Breast epithelium (tissue), 4 donors: ENCODE measurements around the gene GNB1. TPM values are rescaled to one million over a fixed set of nuclear protein-coding genes. Genes with fewer than 3 reads are reported as not detected.

Experiments used
- DNase-seq, 2 donors: peaks; one replicate each; pipeline ENCODE4 v3.0.0-alpha.2; 2019; ENCODE audit warnings: low spot score in 2 of 2
- H3K27ac ChIP-seq, 2 donors: fragments of 200-600 bp; sonication (generic) in 1 of 2; one replicate each; pipeline ENCODE4 v1.5.1; 2016 to 2019; ENCODE audit warnings: mild to moderate bottlenecking in 1 of 2
- H3K27me3 ChIP-seq, 2 donors: fragments of 200-600 bp; sonication (generic) in 1 of 2; one replicate each; pipeline versions ENCODE4 v1.5.1 to v1.6.0; 2017 to 2019; ENCODE audit warnings: control low read depth in 1 of 2, mild to moderate bottlenecking in 1 of 2
- H3K36me3 ChIP-seq: fragments of 200-600 bp; one replicate; pipeline ENCODE4 v1.5.1; 2019
- H3K4me1 ChIP-seq, 2 donors: fragments of 200-600 bp; sonication (generic); one replicate each; pipeline ENCODE4 v1.5.1; 2016 to 2019; ENCODE audit warnings: control low read depth in 1 of 2
- H3K4me3 ChIP-seq, 3 donors: fragments of 200-600 bp; sonication (generic); 1 replicate in 2 of 3; 2 replicates in 1 of 3; pipeline ENCODE4 v1.5.1; 2016 to 2019; ENCODE audit warnings: mild to moderate bottlenecking in 3 of 3, moderate library complexity in 2 of 3
- H3K9me3 ChIP-seq, 2 donors: fragments of 200-600 bp; sonication (generic) in 1 of 2; one replicate each; pipeline ENCODE4 v1.5.1; 2016 to 2019; ENCODE audit warnings: control low read depth in 1 of 2
- POLR2A ChIP-seq: fragments of 450-650 bp; IDR thresholded peaks from one replicate; pipeline ENCODE4 v1.6.1; 2016; ENCODE audit warnings: antibody characterized with exemption, mild to moderate bottlenecking, moderate library complexity
- POLR2AphosphoS5 ChIP-seq, 3 donors: sonication (generic); formaldehyde crosslinking; IDR thresholded peaks; one replicate each; pipeline ENCODE4 v1.6.1; 2017; ENCODE audit warnings: antibody characterized with exemption in 3 of 3
- intact Hi-C: fragments of 100-400 bp; cut with DNase I; formaldehyde crosslinking; loops from one replicate; pipeline ENCODE4 v1.15.1; 2023; ENCODE audit warnings: low total_unique reads
- total RNA-seq, 3 donors: library from RNA; depleted of rRNA; stranded (reverse); fragments of >200 nt; gene quantifications; one replicate each; pipeline ENCODE4 v1.1.0, GENCODE V29; 2016
- TF ChIP-seq, protein P1 (sequence below), 3 donors: fragments of 450-650 bp; IDR thresholded peaks; one replicate each; pipeline ENCODE4 v1.5.1; 2016 to 2017; ENCODE audit warnings: antibody characterized with exemption in 3 of 3, mild to moderate bottlenecking in 3 of 3, moderate library complexity in 3 of 3

The GNB1 gene
- total RNA-seq, 3 donors from 2014 or later, result 108 to 138 (median 123) TPM

DNA sequence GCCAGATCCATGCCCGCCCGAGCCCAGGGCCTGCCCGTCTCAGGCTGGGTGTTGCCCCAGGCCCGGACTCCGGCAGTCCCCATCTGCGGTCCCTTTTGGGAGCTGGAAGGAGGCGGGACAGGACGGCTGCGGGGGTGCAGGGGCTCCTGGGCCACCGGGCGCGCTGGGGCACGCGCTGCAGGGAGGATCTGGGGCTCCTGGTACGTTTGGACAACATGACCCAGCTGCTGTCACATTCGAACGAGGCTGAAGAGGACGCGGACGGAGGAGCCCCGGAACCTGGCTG, 17.6 kb upstream of the GNB1 start:
- no peak for DNase-seq
- Histone ChIP-seq H3K9me3 (no peaks in the 10 kb centered on the region), H3K27ac (peak overlapping the region; percentile 93), H3K4me1 (peaks cover 6 to 7% of the 10 kb centered on the region in 2 donors), H3K36me3 (no peaks in the 10 kb centered on the region), H3K27me3 (no peaks in the 10 kb centered on the region), H3K4me3 (peak overlapping the region; percentile 59 to 94 (median 76))
- TF ChIP-seq, protein P1, sequence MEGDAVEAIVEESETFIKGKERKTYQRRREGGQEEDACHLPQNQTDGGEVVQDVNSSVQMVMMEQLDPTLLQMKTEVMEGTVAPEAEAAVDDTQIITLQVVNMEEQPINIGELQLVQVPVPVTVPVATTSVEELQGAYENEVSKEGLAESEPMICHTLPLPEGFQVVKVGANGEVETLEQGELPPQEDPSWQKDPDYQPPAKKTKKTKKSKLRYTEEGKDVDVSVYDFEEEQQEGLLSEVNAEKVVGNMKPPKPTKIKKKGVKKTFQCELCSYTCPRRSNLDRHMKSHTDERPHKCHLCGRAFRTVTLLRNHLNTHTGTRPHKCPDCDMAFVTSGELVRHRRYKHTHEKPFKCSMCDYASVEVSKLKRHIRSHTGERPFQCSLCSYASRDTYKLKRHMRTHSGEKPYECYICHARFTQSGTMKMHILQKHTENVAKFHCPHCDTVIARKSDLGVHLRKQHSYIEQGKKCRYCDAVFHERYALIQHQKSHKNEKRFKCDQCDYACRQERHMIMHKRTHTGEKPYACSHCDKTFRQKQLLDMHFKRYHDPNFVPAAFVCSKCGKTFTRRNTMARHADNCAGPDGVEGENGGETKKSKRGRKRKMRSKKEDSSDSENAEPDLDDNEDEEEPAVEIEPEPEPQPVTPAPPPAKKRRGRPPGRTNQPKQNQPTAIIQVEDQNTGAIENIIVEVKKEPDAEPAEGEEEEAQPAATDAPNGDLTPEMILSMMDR (IDR thresholded peaks at IDR 0.05), result no peak
- TF ChIP-seq POLR2A, result no peak
- no peak for TF ChIP-seq POLR2AphosphoS5 (IDR thresholded peaks at IDR 0.05)
- intact Hi-C loops, result loop anchor here (5.0 kb wide), 1 partner anchor 146 kb away; no protein-coding TSS in a partner anchor

DNA sequence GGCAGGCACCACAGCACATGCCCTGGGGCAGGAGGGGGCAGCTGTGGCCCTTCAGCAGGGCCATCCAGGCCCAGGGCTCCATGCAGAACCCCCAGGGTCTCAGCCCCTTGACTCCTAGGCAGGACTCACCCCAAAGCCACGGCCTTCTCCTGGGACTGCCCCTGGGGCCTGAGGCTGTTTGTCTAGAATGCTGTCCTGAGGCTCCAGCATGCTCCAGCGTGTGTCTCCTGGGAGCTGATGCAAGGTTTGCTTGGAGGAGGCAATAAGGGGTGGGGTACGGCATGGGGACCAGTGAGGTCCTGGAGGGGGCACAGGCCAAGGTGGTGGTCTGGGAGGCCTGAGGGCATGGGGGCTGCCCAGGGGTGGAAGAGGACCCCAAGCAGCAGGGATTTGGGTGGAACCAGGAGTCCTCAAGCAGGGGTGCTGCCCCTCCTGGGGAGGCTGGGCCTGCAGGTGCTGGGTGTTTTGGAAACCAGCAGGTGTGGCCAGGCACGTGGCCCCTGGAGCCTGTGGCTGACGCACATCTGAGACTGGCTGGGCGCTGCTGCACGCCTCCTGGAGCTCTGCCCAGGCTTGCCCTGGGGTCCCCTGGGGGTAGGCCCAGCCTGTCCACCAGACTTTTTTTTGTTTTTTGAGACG, 16.3 kb upstream of the GNB1 start:
- Histone ChIP-seq H3K36me3 (no peaks in the 10 kb centered on the region), H3K27me3 (no peaks in the 10 kb centered on the region), H3K4me3 (no peak overlapping the region), H3K27ac (no peak overlapping the region), H3K9me3 (no peaks in the 10 kb centered on the region), H3K4me1 (peaks cover 6 to 7% of the 10 kb centered on the region in 2 donors)
- no peak for TF ChIP-seq POLR2AphosphoS5 (IDR thresholded peaks at IDR 0.05)
- TF ChIP-seq, protein P1 (IDR thresholded peaks at IDR 0.05), result no peak
- TF ChIP-seq POLR2A, result no peak
- intact Hi-C loops, result loop anchor here (5.0 kb wide), 1 partner anchor 145 kb away; no protein-coding TSS in a partner anchor
- peak in 1 of 2 donors; percentile 46 for DNase-seq

DNA sequence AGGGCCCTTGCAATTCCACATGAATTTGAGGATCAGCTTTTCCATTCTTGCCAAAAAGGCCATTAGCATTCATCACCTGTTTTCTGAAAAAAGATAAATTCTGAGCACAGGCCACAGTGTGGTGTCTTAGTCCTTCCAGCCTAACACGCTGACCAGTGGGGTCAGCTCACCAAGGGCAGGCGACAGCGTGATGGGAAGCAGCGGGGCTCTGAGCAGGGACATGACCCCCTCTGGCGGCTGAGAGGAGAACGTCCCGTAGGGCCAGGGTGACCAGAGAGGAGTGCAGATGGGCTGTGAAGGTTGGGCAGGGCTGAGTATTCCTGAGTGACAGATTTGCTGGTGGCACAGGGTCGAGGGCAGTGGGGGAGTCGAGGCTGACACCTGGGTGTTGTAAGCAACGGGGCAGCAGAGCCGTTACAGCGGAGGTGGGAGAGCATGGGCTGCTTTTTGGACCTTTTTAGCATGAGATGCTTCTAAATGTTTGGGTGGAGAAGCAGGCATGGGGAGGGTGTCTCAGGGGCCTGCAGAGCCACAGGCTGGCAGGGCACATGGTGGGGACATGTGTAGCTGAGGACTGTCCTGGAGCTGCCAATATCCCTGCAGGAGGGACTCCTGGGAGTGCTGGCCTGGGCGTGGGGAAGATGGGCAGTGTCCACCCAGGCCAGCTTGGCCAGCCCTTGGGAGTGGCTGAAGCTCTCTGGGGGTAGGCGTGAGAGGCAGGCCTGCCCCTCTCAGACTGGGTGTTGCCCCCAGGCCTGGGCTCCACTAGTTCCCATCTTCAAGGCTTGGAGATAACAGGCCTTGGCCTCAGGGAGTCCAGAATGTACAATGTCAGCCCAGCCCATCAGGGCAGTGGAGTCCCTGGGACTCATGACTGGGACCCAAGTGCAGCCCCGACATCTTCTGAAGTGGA, 15.6 kb upstream of the GNB1 start:
- no peaks in the 10 kb centered on the region for H3K9me3 ChIP-seq
- no peak overlapping the region for H3K4me3 ChIP-seq
- H3K4me1 ChIP-seq, result peaks cover 6 to 7% of the 10 kb centered on the region in 2 donors
- no peaks in the 10 kb centered on the region for H3K36me3 ChIP-seq
- H3K27ac ChIP-seq, result no peak overlapping the region
- peak; percentile 72 to 82 for DNase-seq
- TF ChIP-seq POLR2AphosphoS5 (IDR thresholded peaks at IDR 0.05), result peak; percentile 49 to 67 (median 61)
- TF ChIP-seq POLR2A, result no peak
- TF ChIP-seq, protein P1 (IDR thresholded peaks at IDR 0.05), result peak; percentile 73 to 94 (median 87)
- intact Hi-C loops, result loop anchor here (5.0 kb wide), 1 partner anchor 144 kb away; no protein-coding TSS in a partner anchor
- H3K27me3 ChIP-seq, result no peaks in the 10 kb centered on the region

DNA sequence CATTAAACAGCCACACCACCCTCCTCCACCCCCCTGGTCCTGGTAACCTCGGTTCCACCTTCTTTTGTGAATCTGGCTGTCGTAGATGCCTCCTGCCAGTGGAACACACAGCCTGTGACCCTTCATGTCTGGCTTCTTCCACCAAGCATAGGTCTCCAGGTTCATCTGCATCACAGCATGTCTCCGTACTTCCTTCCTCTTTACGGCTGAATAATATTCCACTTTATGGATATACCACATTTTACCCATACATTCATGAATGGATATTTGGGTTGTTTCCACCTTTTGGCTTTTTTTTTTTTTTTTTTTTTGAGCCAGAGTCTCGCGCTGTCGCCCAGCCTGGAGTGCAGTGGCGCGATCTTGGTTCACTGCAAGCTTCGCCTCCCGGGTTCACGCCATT, 12.3 kb upstream of the GNB1 start:
- H3K36me3 ChIP-seq, result no peaks in the 10 kb centered on the region
- no peak for DNase-seq
- TF ChIP-seq, protein P1 (IDR thresholded peaks at IDR 0.05), result no peak
- TF ChIP-seq POLR2A, result no peak
- TF ChIP-seq POLR2AphosphoS5 (IDR thresholded peaks at IDR 0.05), result no peak
- peaks cover 1 to 5% of the 10 kb centered on the region in 2 donors for H3K4me1 ChIP-seq
- intact Hi-C loops, result no loop called here
- H3K4me3 ChIP-seq, result no peak overlapping the region
- H3K9me3 ChIP-seq, result no peaks in the 10 kb centered on the region
- no peak overlapping the region for H3K27ac ChIP-seq
- no peaks in the 10 kb centered on the region for H3K27me3 ChIP-seq
